GM21737 (cell line): ENCODE measurements around the gene ZNF496.
"Not testable (repeated sequence)": the region's sequence is repeated elsewhere in the genome, so short reads cannot be mapped to it uniquely, and the experiment has no call there.

ENCODE experiments used
- ATAC-seq: cut with Tn5 transposase; IDR thresholded peaks from one replicate; pipeline ENCODE4 v1.9.1; 2021; ENCODE audit warnings: mild to moderate bottlenecking, moderate library complexity; ENCODE audit not compliant: unreplicated experiment

Gene ZNF496

DNA sequence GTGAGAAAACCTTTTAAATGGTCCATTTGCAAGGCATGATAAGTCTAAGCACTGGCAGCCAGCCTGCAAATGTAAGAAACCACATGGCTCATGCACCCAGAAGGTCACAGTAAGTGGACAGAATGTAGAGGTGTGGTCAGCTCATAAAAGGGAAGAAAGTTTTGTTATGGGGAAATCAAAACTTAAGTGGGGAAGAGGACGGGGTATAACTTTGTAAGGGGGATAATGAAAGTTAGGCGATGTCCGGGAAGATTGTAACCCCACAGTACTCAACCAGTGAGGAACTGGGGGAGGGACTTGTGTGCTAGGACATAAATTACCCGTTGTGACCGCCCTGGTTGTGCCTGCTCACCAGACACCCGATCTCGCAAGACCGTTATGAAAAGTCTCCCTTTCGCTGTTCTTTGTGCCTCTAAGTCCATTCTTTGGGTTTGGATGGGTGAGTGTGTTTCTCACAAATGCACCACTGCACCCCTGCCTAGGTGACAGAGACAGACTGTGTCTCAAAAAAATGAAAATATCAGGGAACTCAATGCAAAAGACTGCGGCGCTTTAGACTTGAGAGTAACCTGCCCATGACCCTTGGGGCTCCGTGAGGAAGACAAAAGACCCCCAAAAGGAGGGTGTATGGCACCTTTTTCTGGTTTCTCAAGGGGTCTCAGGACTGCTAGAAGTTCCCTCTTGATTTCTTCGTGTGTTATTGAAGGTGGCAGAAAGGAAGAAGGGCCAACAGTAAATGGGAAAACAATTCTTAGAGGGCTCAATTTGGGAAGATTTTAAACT is 28.6 kb upstream of the ZNF496 start:
- ATAC-seq, result no peak

- no peak for ATAC-seq
Observed at GRCh38 chr1:247359559-247359958, 27.9 kb upstream of the ZNF496 start.

GRCh38 chr1:247358920-247359319 is 27.3 kb upstream of the ZNF496 start:
- ATAC-seq, result no peak

DNA sequence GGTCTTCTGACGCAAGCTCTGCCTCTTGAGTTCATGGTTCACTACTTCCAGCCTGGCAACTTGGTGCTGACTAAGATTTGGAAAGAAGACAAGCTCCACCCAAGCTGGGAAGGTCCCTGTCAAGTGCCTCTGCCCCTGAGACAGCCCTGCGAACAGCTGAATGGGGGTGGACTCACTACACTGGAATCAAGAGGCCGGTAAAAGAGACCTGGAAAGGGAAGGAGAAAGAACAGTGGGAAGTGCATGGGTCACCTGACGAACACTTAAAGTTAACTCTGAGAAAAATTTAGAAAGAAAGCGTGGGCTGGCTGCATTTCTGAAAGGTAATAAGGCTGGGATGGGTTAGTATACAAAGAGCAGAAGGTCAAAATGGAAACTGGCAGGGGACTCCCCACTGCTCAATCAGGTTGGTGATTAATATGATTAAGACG is 26.1 kb upstream of the ZNF496 start:
- peak; percentile 93 for ATAC-seq

- ATAC-seq, result no peak
Observed at GRCh38 chr1:247357052-247357780, 25.5 kb upstream of the ZNF496 start.

- not testable (repeated sequence) for ATAC-seq
Observed at GRCh38 chr1:247355160-247355559, 23.5 kb upstream of the ZNF496 start.

- ATAC-seq, result no peak
Observed at GRCh38 chr1:247352175-247352574, 20.5 kb upstream of the ZNF496 start.

GRCh38 chr1:247350587-247350986 is 18.9 kb upstream of the ZNF496 start:
- ATAC-seq, result no peak

DNA sequence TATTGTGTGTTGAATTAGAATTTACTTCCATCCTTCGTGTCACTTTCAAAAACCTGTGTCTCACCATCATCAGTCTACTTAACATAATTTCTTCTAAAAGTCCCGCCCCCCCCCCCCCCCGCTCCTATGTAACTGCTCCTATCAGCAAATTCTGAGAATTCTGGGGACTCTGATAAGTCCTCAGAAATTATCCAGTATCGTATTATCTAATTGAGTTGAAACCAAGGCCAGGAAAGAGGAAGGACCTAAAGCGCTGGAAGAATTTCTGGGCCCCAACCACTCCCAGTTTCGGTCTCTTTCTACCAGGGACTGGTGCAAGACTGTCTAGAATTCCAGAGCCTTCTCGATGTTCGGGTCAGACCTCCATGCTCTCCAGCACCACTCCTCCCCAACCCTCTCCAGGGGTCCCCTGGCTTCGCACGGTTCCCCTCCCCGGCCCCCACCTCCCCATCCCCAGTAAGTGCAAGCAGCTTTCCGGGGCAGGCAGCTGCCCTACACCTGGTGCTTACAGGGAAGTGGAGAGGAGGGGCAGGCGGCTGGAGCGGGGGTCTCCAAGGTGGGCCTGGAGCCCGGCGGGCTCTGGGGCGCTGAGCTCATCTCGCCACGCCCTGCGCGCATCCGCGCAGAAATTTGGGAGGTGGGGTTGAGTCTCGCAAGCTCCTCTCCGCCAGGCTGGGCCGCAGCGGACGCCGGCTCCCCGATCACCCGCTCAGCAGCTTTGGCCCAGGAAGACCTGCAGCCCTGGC is 16.0 kb upstream of the ZNF496 start:
- ATAC-seq, result no peak

- ATAC-seq, result no peak
Observed at GRCh38 chr1:247345881-247346280, 14.2 kb upstream of the ZNF496 start.

DNA sequence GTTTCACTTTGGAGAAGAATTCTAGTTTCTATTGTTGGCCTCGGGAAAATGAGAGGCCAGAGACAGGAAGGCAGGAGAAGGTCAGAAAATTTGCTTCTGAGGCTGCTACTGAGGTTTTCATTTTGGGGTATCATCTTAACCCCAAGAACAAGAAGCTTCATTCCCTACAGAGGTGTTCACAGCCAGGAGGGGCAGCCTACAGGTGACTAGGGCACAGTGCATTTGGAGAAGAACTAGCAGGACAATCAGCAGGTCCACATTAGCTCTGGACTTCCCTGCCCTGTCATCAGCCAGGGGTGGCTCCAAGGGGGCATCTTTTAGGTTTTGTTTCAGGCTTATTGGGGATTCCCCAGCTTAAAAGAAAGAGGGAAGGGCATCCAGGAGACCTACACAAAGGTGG is 12.1 kb upstream of the ZNF496 start:
- ATAC-seq, result no peak

GRCh38 chr1:247338723-247339275 is 7.1 kb upstream of the ZNF496 start:
- ATAC-seq, result no peak

- no peak for ATAC-seq
Observed at GRCh38 chr1:247337961-247338360, 6.3 kb upstream of the ZNF496 start.

DNA sequence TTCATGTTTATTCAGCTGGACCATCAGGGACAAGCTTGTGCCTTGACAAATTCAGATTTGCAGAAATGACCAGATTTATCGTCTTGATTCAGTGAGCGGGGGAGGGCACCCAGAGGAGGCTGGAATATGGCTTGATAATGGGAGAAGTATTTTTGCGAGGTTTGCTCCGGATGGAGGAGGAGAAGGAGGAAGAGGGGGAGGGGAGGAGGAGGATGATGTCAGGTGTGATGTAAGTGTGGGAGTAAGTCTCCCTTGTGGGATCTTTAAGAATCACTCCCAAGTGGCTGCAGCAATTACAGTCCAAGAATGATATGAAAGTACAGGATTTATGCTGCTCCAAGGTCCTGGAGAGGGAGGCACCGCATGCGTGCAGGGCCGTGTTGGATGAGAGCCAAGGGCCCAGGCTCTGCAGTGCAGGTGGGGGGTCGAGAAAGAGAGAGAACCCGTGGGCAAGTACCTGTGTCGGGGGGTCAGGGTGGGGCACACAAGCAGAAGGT is 5.6 kb upstream of the ZNF496 start:
- no peak for ATAC-seq

DNA sequence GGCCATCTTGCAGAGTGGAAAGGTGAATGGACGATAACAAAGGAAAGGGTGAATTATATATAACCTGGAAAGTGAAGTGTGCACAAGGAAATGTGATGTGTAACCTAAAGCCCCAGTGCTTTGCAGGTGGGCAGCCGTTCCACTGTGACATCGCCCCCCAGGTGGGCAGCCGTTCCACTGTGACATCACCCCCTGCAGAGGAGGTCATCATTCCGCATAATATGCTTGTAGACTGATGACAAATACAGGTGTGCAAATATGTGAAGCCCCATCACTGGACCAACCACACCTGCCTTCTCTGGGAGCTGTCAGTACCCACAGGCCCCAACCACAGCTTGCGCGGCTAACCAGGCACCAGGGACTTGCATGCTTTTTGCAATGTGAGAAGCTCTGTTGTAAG is 4.7 kb upstream of the ZNF496 start:
- no peak for ATAC-seq

DNA sequence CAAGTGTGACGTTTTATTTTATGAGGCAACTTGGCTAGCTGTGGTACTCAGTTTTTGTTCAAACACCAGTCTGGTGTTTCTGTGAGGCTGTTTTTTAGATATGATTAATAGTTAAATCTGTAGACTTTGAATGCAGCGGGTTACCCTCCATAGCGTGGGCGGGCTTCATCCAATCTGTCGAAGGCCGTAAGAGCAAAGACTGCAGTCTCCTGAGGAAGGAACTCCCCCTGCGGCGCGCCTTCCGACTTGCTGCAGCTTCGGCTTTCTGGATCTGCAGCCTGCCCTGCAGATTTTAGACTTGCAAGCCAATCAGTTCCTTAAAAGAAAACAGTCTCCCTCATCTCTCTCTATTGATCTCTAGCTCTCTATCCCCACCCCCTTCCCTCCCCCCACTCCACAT is 4.2 kb upstream of the ZNF496 start:
- ATAC-seq, result no peak

- no peak for ATAC-seq
Observed at GRCh38 chr1:247334378-247335133, 2.9 kb upstream of the ZNF496 start.

DNA sequence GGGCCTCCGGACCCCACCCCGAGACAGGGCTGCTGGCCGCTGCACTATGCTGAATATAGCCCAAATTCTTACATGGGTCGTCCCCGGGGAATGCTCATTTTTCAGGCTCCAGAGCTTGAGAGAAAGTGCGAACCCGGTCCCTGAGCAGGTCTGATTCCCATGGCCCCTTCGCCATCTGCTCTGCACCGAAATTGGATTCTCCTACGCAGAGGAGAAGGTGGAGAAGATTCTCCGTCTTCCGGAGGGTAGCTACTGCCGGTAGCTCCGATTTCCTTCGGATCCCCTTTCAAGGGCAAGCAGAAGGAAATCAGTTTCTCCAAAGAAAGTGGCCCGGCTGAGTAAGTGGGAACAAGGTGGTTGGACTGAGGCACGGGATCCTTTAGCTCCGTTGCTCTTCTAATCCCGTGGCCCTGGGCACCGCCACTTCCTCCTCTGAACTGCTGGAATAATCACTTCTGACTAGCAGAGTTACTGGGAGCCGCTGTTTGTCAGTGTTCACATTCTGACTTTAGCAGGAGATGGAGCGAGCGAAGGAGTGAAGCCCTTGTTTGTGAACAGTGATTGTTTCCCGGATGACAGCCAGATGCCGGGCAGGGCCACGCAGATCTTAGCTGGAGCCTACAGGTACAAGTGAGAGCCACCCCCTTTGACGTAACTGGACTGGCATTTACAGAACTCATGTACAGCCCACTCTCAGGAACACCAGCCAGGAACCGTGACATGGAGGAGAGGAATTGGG is 1.1 kb upstream of the ZNF496 start:
- ATAC-seq, result no peak

DNA sequence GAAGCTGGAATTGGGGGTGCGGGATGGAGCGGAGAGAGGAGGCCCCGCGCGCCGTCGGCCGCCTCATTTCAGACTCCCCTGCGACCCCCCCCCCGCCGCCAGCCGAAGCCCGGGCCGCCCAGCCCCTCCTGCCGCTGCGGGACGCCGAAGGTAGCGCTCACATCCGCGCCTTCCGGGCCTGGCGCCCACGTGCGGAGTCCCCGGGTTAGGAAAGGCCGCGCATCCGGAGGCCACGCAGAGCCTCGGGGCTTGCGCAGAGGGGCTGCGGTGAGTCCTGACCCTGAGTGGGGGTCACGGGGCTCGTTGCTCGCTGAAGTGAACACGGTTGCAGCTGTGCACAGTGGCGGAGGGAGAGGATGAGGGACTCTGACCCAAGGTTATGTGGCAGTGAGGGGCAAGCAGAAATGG is 552 bp upstream of the ZNF496 start:
- peak; percentile 41 for ATAC-seq

- ATAC-seq, result peak; percentile 50
Observed at GRCh38 chr1:247331172-247331524, 519 bp downstream of the ZNF496 start.
